Gastrocnemius medialis (tissue), 4 donors: ENCODE data around the gene GPRC5C. TPM values are rescaled to one million over a fixed set of nuclear protein-coding genes. Genes with fewer than 3 reads are reported as not detected.

ENCODE experiments used
- total RNA-seq, 4 donors: library from RNA; depleted of rRNA; stranded (reverse); fragments of >200 nt; gene quantifications; one replicate each; pipeline versions ENCODE4 v1.1.0 to v1.2.3, GENCODE V29; 2016

Gene GPRC5C
- total RNA-seq, 4 donors from 2014 or later: 80.4 to 138 (median 127) TPM

Other genes with a start within 250 kb of the GPRC5C start
- gene RPL38, start 228.4 kb upstream of the GPRC5C start, total RNA-seq: 100 to 1,000 TPM; 346 to 472 (median 443) TPM
- gene TTYH2, start 218.5 kb upstream of the GPRC5C start, total RNA-seq: 10 to 100 TPM in 2 of 4 donors, 1 to 10 TPM in 2; 4.7 to 19.2 (median 11.4) TPM
- gene DNAI2, start 157.9 kb upstream of the GPRC5C start, total RNA-seq: not detected
- gene KIF19, start 105.9 kb upstream of the GPRC5C start, total RNA-seq: 1 to 10 TPM in 1 of 4 donors, under 1 TPM in 2, not detected in 1; 0.41 to 1.8 (median 0.62) TPM
- gene BTBD17, start 70.2 kb upstream of the GPRC5C start, total RNA-seq: not detected
- not detected for gene GPR142, start 64.6 kb upstream of the GPRC5C start, total RNA-seq
- 1 to 10 TPM in 2 of 4 donors, not detected in 2; 1.4 to 2.5 TPM for gene CD300A, start 34.5 kb downstream of the GPRC5C start, total RNA-seq
- under 1 TPM in 1 of 4 donors, not detected in 3; 0.16 TPM for gene CD300LB, start 99.4 kb downstream of the GPRC5C start, total RNA-seq
- gene CD300C, start 114.0 kb downstream of the GPRC5C start, total RNA-seq: under 1 TPM in 1 of 4 donors, not detected in 3; 0.16 TPM
- not detected for gene CD300H, start 135.4 kb downstream of the GPRC5C start, total RNA-seq
- gene CD300LD, start 160.2 kb downstream of the GPRC5C start, total RNA-seq: not detected
- gene CD300E, start 191.7 kb downstream of the GPRC5C start, total RNA-seq: under 1 TPM in 2 of 4 donors, not detected in 2; 0.26 to 0.91 TPM